HepG2 (cell line): Measurements from ENCODE around the gene CASTOR1. TPM values are rescaled to one million over a fixed set of nuclear protein-coding genes. Genes with fewer than 3 reads are reported as not detected.
A peak's percentile ranks its signal among the peaks of the same experiment; 100 is the strongest.

Experiments
- ATAC-seq: fragments of 200-7000 bp; cut with Tn5 transposase; 3 replicates; pipeline ENCODE4 v1.9.1; 2020; ENCODE audit warnings: mild to moderate bottlenecking, moderate library complexity
- BruUV-seq: library from RNA; stranded (reverse); fragments of 400-500 nt; replicated peaks from 2 replicates; lab custom pipeline; 2021; lab: Mats Ljungman, UMichigan
- CTCF ChIA-PET: fragments of 300-600 bp; formaldehyde crosslinking; extraction: SDS; loops from one replicate; lab custom pipeline; 2021; ENCODE audit warnings: low total read pairs, inconsistent platforms, low intra/inter-chr PET ratio; lab: Yijun Ruan, JAX
- POLR2A ChIA-PET: fragments of 350-600 bp; sonication (Branson Sonifier 250); formaldehyde crosslinking; loops from one replicate; lab custom pipeline; 2020; ENCODE audit warnings: antibody characterized with exemption, inconsistent platforms; lab: Yijun Ruan, JAX
- DNase-seq: peaks from one replicate; pipeline ENCODE4 v3.0.0-alpha.2; 2015; ENCODE audit warnings: low spot score
- FAIRE-seq: peaks from 3 replicates; lab custom pipeline; 2011; peaks lifted over from hg19 to GRCh38; lab: Jason Lieb, UNC
- H2AFZ ChIP-seq: one replicate; pipeline ENCODE4 v1.6.1; 2011; ENCODE audit warnings: low read length, inconsistent platforms
- H3K27ac ChIP-seq: fragments of 300-600 bp; 3 replicates; pipeline ENCODE4 v1.8.0; 2011; ENCODE audit warnings: mixed run types, mild to moderate bottlenecking, mixed read lengths, low read length, inconsistent platforms; ENCODE audit not compliant: insufficient read depth; ENCODE audit errors: extremely low read length
- H3K27me3 ChIP-seq, 2 experiments: fragments of 200-600 bp in 1 of 2; 2 replicates in 1 of 2; 3 replicates in 1 of 2; pipeline versions ENCODE4 v1.6.0 to v1.8.0; 2011; ENCODE audit warnings: low read length in 2 of 2, mild to moderate bottlenecking in 2 of 2, moderate library complexity in 2 of 2, inconsistent platforms in 1 of 2; ENCODE audit not compliant: insufficient read depth in 2 of 2, control insufficient read depth in 1 of 2
- H3K36me3 ChIP-seq, 2 experiments: fragments of 200-600 bp in 1 of 2; replicated peaks in 1 of 2; 2 replicates in 1 of 2; 3 replicates in 1 of 2; pipeline versions ENCODE4 v1.5.1 to v1.8.0; 2011; ENCODE audit warnings: low read length in 2 of 2, inconsistent platforms in 1 of 2; ENCODE audit not compliant: insufficient read depth in 2 of 2, control insufficient read depth in 1 of 2
- H3K4me1 ChIP-seq: 2 replicates; pipeline ENCODE4 v1.5.1; 2012; ENCODE audit warnings: low read length, inconsistent platforms; ENCODE audit not compliant: insufficient read depth
- H3K4me2 ChIP-seq: 2 replicates; pipeline ENCODE4 v1.6.0; 2011; ENCODE audit warnings: low read depth, low read length, inconsistent platforms
- H3K4me3 ChIP-seq, 3 experiments: fragments of 200-600 bp in 1 of 3; sonication (generic), shearing (Covaris generic) in 1 of 3; replicated peaks in 1 of 3; 2 replicates each; pipeline ENCODE4 v1.5.1; 2011 to 2016; ENCODE audit warnings: low read length in 3 of 3, inconsistent platforms in 2 of 3, low read depth in 2 of 3, mild to moderate bottlenecking in 2 of 3, control low read depth in 1 of 3, mixed read lengths in 1 of 3; ENCODE audit not compliant: insufficient read depth in 1 of 3
- H3K79me2 ChIP-seq: one replicate; pipeline ENCODE4 v1.6.1; 2011; ENCODE audit warnings: low read length, inconsistent platforms; ENCODE audit not compliant: insufficient read depth
- H3K9ac ChIP-seq: 2 replicates; pipeline ENCODE4 v1.6.0; 2011; ENCODE audit warnings: mild to moderate bottlenecking, low read depth, low read length, inconsistent platforms; ENCODE audit not compliant: insufficient read depth
- H3K9me3 ChIP-seq: 2 replicates; pipeline ENCODE4 v1.5.1; 2012; ENCODE audit warnings: mild to moderate bottlenecking, low read length
- H4K20me1 ChIP-seq: 2 replicates; pipeline ENCODE4 v1.6.0; 2011; ENCODE audit warnings: inconsistent platforms, mild to moderate bottlenecking, low read length, moderate library complexity; ENCODE audit not compliant: insufficient read depth
- AGO2 ChIP-seq: fragments of 200-400 bp; formaldehyde crosslinking; optimal IDR thresholded peaks from 2 replicates; pipeline ENCODE3; 2017; ENCODE audit warnings: mild to moderate bottlenecking, low read depth, low read length, moderate library complexity
- HES4 ChIP-seq: sonication (generic); formaldehyde crosslinking; IDR thresholded peaks from 2 replicates; pipeline ENCODE4 v1.9.0; 2021; ENCODE audit warnings: mild to moderate bottlenecking, missing genetic modification reagents, borderline replicate concordance
- KDM2A ChIP-seq: sonication (generic); formaldehyde crosslinking; IDR thresholded peaks from 2 replicates; pipeline ENCODE4 v1.4.0; 2020; ENCODE audit warnings: low read depth, missing genetic modification reagents, borderline replicate concordance
- ZNF225 ChIP-seq: sonication (generic); formaldehyde crosslinking; IDR thresholded peaks from 2 replicates; pipeline ENCODE4 v1.4.0; 2020; ENCODE audit warnings: mild to moderate bottlenecking, missing genetic modification reagents
- ZNF430 ChIP-seq: sonication (generic); formaldehyde crosslinking; IDR thresholded peaks from 2 replicates; pipeline ENCODE4 v1.9.0; 2021; ENCODE audit warnings: mild to moderate bottlenecking, missing genetic modification reagents
- ZNF687 ChIP-seq: sonication (generic); formaldehyde crosslinking; IDR thresholded peaks from 2 replicates; pipeline ENCODE4 v1.5.1; 2020; ENCODE audit warnings: mild to moderate bottlenecking, missing genetic modification reagents, moderate library complexity
- whole genome bisulfite sequencing: methylation state at CpG from one replicate; pipeline ENCODE4 v1.1.6; 2017; ENCODE audit warnings: low lambda C conversion rate; 5-methylcytosine and 5-hydroxymethylcytosine counted together
- in situ Hi-C: cut with HindIII; loops from 2 replicates; pipeline ENCODE4 v1.10.0; 2017; ENCODE audit warnings: low pct_unique_long_range_greater_than_20kb; ENCODE audit not compliant: extremely low pct_ligation_motif_present
- intact Hi-C: fragments of 100-400 bp; cut with micrococcal nuclease; formaldehyde crosslinking; loops from one replicate; pipeline ENCODE4 v1.10.0; 2022; ENCODE audit not compliant: unreplicated experiment
- polyA plus RNA-seq, 8 experiments: library from polyadenylated mRNA; depleted of rRNA in 3 of 8; stranded (reverse) in 7 of 8; unstranded in 1 of 8; fragments of >200 nt; fragmentation: Illumina TruSeq in 4 of 8; extraction: Trizol in 4 of 8; gene quantifications; 2 replicates each; pipeline versions ENCODE4 v1.2.1 to v1.2.3, GENCODE V29; 2011 to 2016; ENCODE audit warnings: low read depth in 4 of 8, missing spikeins in 1 of 8, mixed read lengths in 1 of 8; ENCODE audit not compliant: insufficient read depth in 1 of 8
- total RNA-seq, 5 experiments: library from RNA; depleted of rRNA; stranded (reverse); fragments of >200 nt; fragmentation: Illumina TruSeq; extraction: Trizol; gene quantifications; 2 replicates each; pipeline ENCODE4 v1.2.3, GENCODE V29; 2016; ENCODE audit warnings: low read depth in 1 of 5

CASTOR1 gene
- total and polyA plus RNA-seq, 2 of the 13 experiments (the other 11 are each of a cell fraction or from before 2014, with no cell fraction given), result 2.6 to 4.4 TPM

- BruUV-seq, result no TSS peak
- POLR2A ChIA-PET, result no interaction called here
- CTCF ChIA-PET, result no interaction called here
- no peak overlapping the region for H3K9ac ChIP-seq
- in situ Hi-C loops, result no loop called here
- no peaks in the 10 kb centered on the region for H4K20me1 ChIP-seq
- no peaks in the 10 kb centered on the region for H3K27me3 ChIP-seq
- intact Hi-C loops, result no loop called here
- H3K9me3 ChIP-seq, result no peaks in the 10 kb centered on the region
- FAIRE-seq (no peak), DNase-seq (no peak), ATAC-seq (no peak)
- no peaks in the 10 kb centered on the region for H3K79me2 ChIP-seq
- TF ChIP-seq ZNF687 (CRISPR knock-in tag), result peak; percentile 14; the same call in 1 of the 2 replicates
- TF ChIP-seq HES4, result no peak
- TF ChIP-seq ZNF430 (CRISPR knock-in tag), result no peak
- TF ChIP-seq KDM2A, result no peak
- TF ChIP-seq AGO2, result peak; percentile 52
- no peak for TF ChIP-seq ZNF225
- peaks cover 56% of the 10 kb centered on the region for H3K4me1 ChIP-seq
- WGBS, result 95% methylated on average over 20 of the region's 22 CpGs
- H3K4me2 ChIP-seq, result no peak overlapping the region
- no peak overlapping the region for H2AFZ ChIP-seq
- H3K27ac ChIP-seq, result no peak overlapping the region
- H3K36me3 ChIP-seq, result no peaks in the 10 kb centered on the region
- no peak overlapping the region for H3K4me3 ChIP-seq
Measured at GRCh38 chr22:30243661-30244060, 45.6 kb downstream of the CASTOR1 start.
